ENCODE results near the gene ENDOU. TPM values are rescaled to one million over a fixed set of nuclear protein-coding genes. Genes with fewer than 3 reads are reported as not detected.

Gene ENDOU
- total and polyA plus RNA-seq, 9 donors = 0.69 to 3.6 (median 1.4) TPM

GRCh38 chr12:47709671-47710070 lies 15.6 kb downstream of the ENDOU start:
- 92 to 96% (median 95%) methylated on average over 2 of the region's 2 CpGs for WGBS, 3 donors
- no peaks in the 10 kb centered on the region for H3K27me3 ChIP-seq
- no peak for DNase-seq
- intact Hi-C loops (cut with DNase I) = loop anchor here in 3 of 4 donors (5.0 to 10.0 kb wide), 4 partner anchors 33 to 675 kb away; no protein-coding TSS in a partner anchor
- no peaks in the 10 kb centered on the region for H3K36me3 ChIP-seq
- TF ChIP-seq EP300 (IDR thresholded peaks at IDR 0.05) (no peak), POLR2A (IDR thresholded peaks at IDR 0.05) (no peak), CTCF (IDR thresholded peaks at IDR 0.05) (no peak)
- peaks cover 15% of the 10 kb centered on the region for H3K4me1 ChIP-seq (ENCODE audit: insufficient read depth)
- no peak overlapping the region for H3K27ac ChIP-seq
- H3K9me3 ChIP-seq = no peaks in the 10 kb centered on the region
- H3K4me3 ChIP-seq = no peak overlapping the region

- H3K27me3 ChIP-seq = no peaks in the 10 kb centered on the region
- TF ChIP-seq EP300 (IDR thresholded peaks at IDR 0.05) = no peak
- no peak for TF ChIP-seq POLR2A (IDR thresholded peaks at IDR 0.05)
- no peak for TF ChIP-seq CTCF (IDR thresholded peaks at IDR 0.05)
- H3K4me3 ChIP-seq = no peak overlapping the region
- H3K4me1 ChIP-seq (ENCODE audit: insufficient read depth) = peaks cover 15% of the 10 kb centered on the region
- no peak for DNase-seq
- H3K27ac ChIP-seq = no peak overlapping the region
- intact Hi-C loops (cut with DNase I) = loop anchor here in 2 of 4 donors (5.0 to 10.0 kb wide), 2 partner anchors 33 to 674 kb away; no protein-coding TSS in a partner anchor
- no peaks in the 10 kb centered on the region for H3K36me3 ChIP-seq
- no peaks in the 10 kb centered on the region for H3K9me3 ChIP-seq
- WGBS, 3 donors = 90% methylated on average over 4 of the region's 4 CpGs
Measured at GRCh38 chr12:47709237-47709636, 16.1 kb downstream of the ENDOU start.

- WGBS, 3 donors = 72 to 74% (median 73%) methylated on average over 5 of the region's 5 CpGs
- intact Hi-C loops (cut with DNase I) = loop anchor here in 2 of 4 donors (5.0 to 10.0 kb wide), 2 partner anchors 34 to 673 kb away; no protein-coding TSS in a partner anchor
- H3K9me3 ChIP-seq = no peaks in the 10 kb centered on the region
Measured at GRCh38 chr12:47707905-47708543, 17.3 kb downstream of the ENDOU start.

GRCh38 chr12:47707355-47707754 lies 17.9 kb downstream of the ENDOU start:
- intact Hi-C loops (cut with DNase I) = loop anchor here in 2 of 4 donors (5.0 to 10.0 kb wide), 2 partner anchors 35 to 673 kb away; no protein-coding TSS in a partner anchor
- H3K27ac ChIP-seq = no peak overlapping the region
- no peak for DNase-seq
- peaks cover 8% of the 10 kb centered on the region for H3K4me1 ChIP-seq (ENCODE audit: insufficient read depth)
- no peak for TF ChIP-seq CTCF (IDR thresholded peaks at IDR 0.05)
- no peak for TF ChIP-seq POLR2A (IDR thresholded peaks at IDR 0.05)
- no peak for TF ChIP-seq EP300 (IDR thresholded peaks at IDR 0.05)
- H3K36me3 ChIP-seq = no peaks in the 10 kb centered on the region
- H3K27me3 ChIP-seq = no peaks in the 10 kb centered on the region
- H3K9me3 ChIP-seq = no peaks in the 10 kb centered on the region
- no peak overlapping the region for H3K4me3 ChIP-seq

More at GRCh38 chr12:47707905-47708543, 17.3 kb downstream of the ENDOU start:
- DNase-seq = no peak
- TF ChIP-seq EP300 (IDR thresholded peaks at IDR 0.05) (no peak), POLR2A (IDR thresholded peaks at IDR 0.05) (no peak), CTCF (IDR thresholded peaks at IDR 0.05) (no peak)
- H3K36me3 ChIP-seq = no peaks in the 10 kb centered on the region
- no peak overlapping the region for H3K4me3 ChIP-seq
- no peaks in the 10 kb centered on the region for H3K27me3 ChIP-seq
- H3K4me1 ChIP-seq (ENCODE audit: insufficient read depth) = peaks cover 12% of the 10 kb centered on the region
- no peak overlapping the region for H3K27ac ChIP-seq

All from ovary (tissue), 9 donors.